HEK293T (cell line): ENCODE results near the gene RGL3.

Experiments
- ARNT ChIP-seq: fragments of 450-650 bp; IDR thresholded peaks from 2 replicates; pipeline ENCODE4 v1.6.1; 2017; ENCODE audit warnings: mild to moderate bottlenecking
- BHLHE40 ChIP-seq: fragments of 450-650 bp; IDR thresholded peaks from 2 replicates; pipeline ENCODE4 v1.6.1; 2016; ENCODE audit warnings: mild to moderate bottlenecking, moderate library complexity, borderline replicate concordance
- FOXA1 ChIP-seq: fragments of 450-650 bp; IDR thresholded peaks from 2 replicates; pipeline ENCODE4 v1.6.1; 2016; ENCODE audit warnings: mild to moderate bottlenecking
- FOXM1 ChIP-seq: fragments of 450-650 bp; IDR thresholded peaks from 2 replicates; pipeline ENCODE4 v1.6.1; 2017; ENCODE audit warnings: mild to moderate bottlenecking, borderline replicate concordance
- LEF1 ChIP-seq: fragments of 450-650 bp; IDR thresholded peaks from 2 replicates; pipeline ENCODE4 v1.6.1; 2017; ENCODE audit warnings: mild to moderate bottlenecking, borderline replicate concordance
- NFRKB ChIP-seq: fragments of 450-650 bp; IDR thresholded peaks from 2 replicates; pipeline ENCODE4 v1.6.1; 2016; ENCODE audit warnings: mild to moderate bottlenecking, moderate library complexity
- PKNOX1 ChIP-seq: fragments of 450-650 bp; IDR thresholded peaks from 2 replicates; pipeline ENCODE4 v1.6.1; 2016
- SP1 ChIP-seq: fragments of 450-650 bp; IDR thresholded peaks from 2 replicates; pipeline ENCODE4 v1.6.1; 2017
- TARDBP ChIP-seq: fragments of 450-650 bp; IDR thresholded peaks from 2 replicates; pipeline ENCODE4 v1.6.1; 2016

- TF ChIP-seq NFRKB: no peak
- no peak for TF ChIP-seq BHLHE40
- no peak for TF ChIP-seq PKNOX1
- TF ChIP-seq SP1: no peak
- no peak for TF ChIP-seq ARNT
- TF ChIP-seq LEF1: no peak
- no peak for TF ChIP-seq TARDBP
- no peak for TF ChIP-seq FOXA1
- no peak for TF ChIP-seq FOXM1
Measured at GRCh38 chr19:11364296-11364904, 54.7 kb downstream of the RGL3 start.
